Measurements from ENCODE around the gene GNAL.

GNAL gene

GRCh38 chr18:11729556-11729955, 40.5 kb downstream of the GNAL start:
- DNase-seq: no peak

- peak; percentile 81 for DNase-seq
These were observed 44.0 kb downstream of the GNAL start for GRCh38 chr18:11733031-11733430.

GRCh38 chr18:11736656-11737055, 47.6 kb downstream of the GNAL start:
- DNase-seq: no peak

GRCh38 chr18:11739893-11740292, 50.8 kb downstream of the GNAL start:
- DNase-seq: no peak

- no peak for DNase-seq
These were observed 51.4 kb downstream of the GNAL start for GRCh38 chr18:11740461-11740860.

GRCh38 chr18:11741505-11742145, 52.6 kb downstream of the GNAL start:
- no peak for DNase-seq

- DNase-seq: no peak
These were observed 56.5 kb downstream of the GNAL start for GRCh38 chr18:11745521-11745920.

GRCh38 chr18:11747286-11747685, 58.2 kb downstream of the GNAL start:
- no peak for DNase-seq

GRCh38 chr18:11747731-11748130, 58.7 kb downstream of the GNAL start:
- DNase-seq: no peak

GRCh38 chr18:11749305-11749704, 60.2 kb downstream of the GNAL start:
- no peak for DNase-seq

GRCh38 chr18:11750171-11750570, 61.1 kb downstream of the GNAL start:
- no peak for DNase-seq

- DNase-seq: no peak
These were observed 61.7 kb downstream of the GNAL start for GRCh38 chr18:11750581-11751310.

- no peak for DNase-seq
These were observed 62.5 kb downstream of the GNAL start for GRCh38 chr18:11751341-11752115.

GRCh38 chr18:11752116-11752911, 63.2 kb downstream of the GNAL start:
- DNase-seq: no peak

- DNase-seq: no peak
These were observed 65.9 kb downstream of the GNAL start for GRCh38 chr18:11754979-11755378.

GRCh38 chr18:11757084-11757590, 68.1 kb downstream of the GNAL start:
- DNase-seq: no peak

GRCh38 chr18:11759456-11759855, 70.4 kb downstream of the GNAL start:
- DNase-seq: no peak

GRCh38 chr18:11760498-11761167, 71.6 kb downstream of the GNAL start:
- DNase-seq: no peak

GRCh38 chr18:11761553-11761952, 72.5 kb downstream of the GNAL start:
- DNase-seq: no peak

GRCh38 chr18:11762429-11762828, 73.4 kb downstream of the GNAL start:
- DNase-seq: no peak

- no peak for DNase-seq
These were observed 78.3 kb downstream of the GNAL start for GRCh38 chr18:11767329-11767728.

GRCh38 chr18:11767935-11768334, 78.9 kb downstream of the GNAL start:
- DNase-seq: no peak

Measured in femur (tissue), 1 donor.